CD4-positive, alpha-beta T cell treated with Interleukin-15 for 1 hour (primary cell): ENCODE measurements around the gene SPCS3.
"Not testable (repeated sequence)": the region's sequence is repeated elsewhere in the genome, so short reads cannot be mapped to it uniquely, and the experiment has no call there.

ENCODE experiments used
- DNase-seq: peaks from one replicate; pipeline ENCODE4 v3.0.0-alpha.2; 2020

Gene SPCS3

GRCh38 chr4:176306837-176307665 lies 12.7 kb upstream of the SPCS3 start:
- DNase-seq, result no peak

GRCh38 chr4:176307666-176307930 lies 12.2 kb upstream of the SPCS3 start:
- no peak for DNase-seq

GRCh38 chr4:176308441-176308840 lies 11.3 kb upstream of the SPCS3 start:
- no peak for DNase-seq

- DNase-seq, result no peak
Measured at GRCh38 chr4:176309046-176309445, 10.7 kb upstream of the SPCS3 start.

GRCh38 chr4:176309772-176310171 lies 10.0 kb upstream of the SPCS3 start:
- DNase-seq, result no peak

- DNase-seq, result no peak
Measured at GRCh38 chr4:176313596-176314336, 6.0 kb upstream of the SPCS3 start.

- no peak for DNase-seq
Measured at GRCh38 chr4:176319151-176319703, 539 bp upstream of the SPCS3 start.

- DNase-seq, result peak; percentile 87
Measured at GRCh38 chr4:176320340-176320975, 692 bp downstream of the SPCS3 start.

- DNase-seq, result no peak
Measured at GRCh38 chr4:176320976-176321361, 1.2 kb downstream of the SPCS3 start.

GRCh38 chr4:176321589-176321988 lies 1.8 kb downstream of the SPCS3 start:
- DNase-seq, result no peak

- DNase-seq, result no peak
Measured at GRCh38 chr4:176323511-176324160, 3.9 kb downstream of the SPCS3 start.

GRCh38 chr4:176324876-176325275 lies 5.1 kb downstream of the SPCS3 start:
- DNase-seq, result not testable (repeated sequence)

GRCh38 chr4:176333076-176333475 lies 13.3 kb downstream of the SPCS3 start:
- DNase-seq, result no peak

GRCh38 chr4:176334066-176334465 lies 14.3 kb downstream of the SPCS3 start:
- no peak for DNase-seq

- DNase-seq, result no peak
Measured at GRCh38 chr4:176335421-176335820, 15.7 kb downstream of the SPCS3 start.

- DNase-seq, result no peak
Measured at GRCh38 chr4:176339936-176340761, 20.4 kb downstream of the SPCS3 start.

GRCh38 chr4:176340871-176341685 lies 21.3 kb downstream of the SPCS3 start:
- DNase-seq, result no peak

- DNase-seq, result no peak
Measured at GRCh38 chr4:176342384-176342783, 22.6 kb downstream of the SPCS3 start.

GRCh38 chr4:176343286-176343685 lies 23.5 kb downstream of the SPCS3 start:
- no peak for DNase-seq

- DNase-seq, result not testable (repeated sequence)
Measured at GRCh38 chr4:176345346-176345745, 25.6 kb downstream of the SPCS3 start.

GRCh38 chr4:176346836-176347235 lies 27.1 kb downstream of the SPCS3 start:
- DNase-seq, result not testable (repeated sequence)
